Thoracic aorta (tissue), 2 donors: ENCODE data around the gene TTLL5. TPM values are rescaled to one million over a fixed set of nuclear protein-coding genes. Genes with fewer than 3 reads are reported as not detected.

Experiments used
- ATAC-seq: fragments of 150-250 bp; one replicate; pipeline ENCODE4 v1.8.0; 2017; ENCODE audit warnings: low read depth; ENCODE audit not compliant: insufficient number of reproducible peaks, low FRiP score
- DNase-seq: peaks from one replicate; pipeline ENCODE4 v3.0.0-alpha.2; 2020; ENCODE audit warnings: low spot score
- H3K27ac ChIP-seq, 2 donors: fragments of 200-600 bp; sonication (generic); 1 replicate in 1 of 2; 2 replicates in 1 of 2; pipeline ENCODE4 v1.5.1; 2016; ENCODE audit warnings: mild to moderate bottlenecking in 2 of 2, moderate library complexity in 2 of 2
- H3K27me3 ChIP-seq: fragments of 200-600 bp; sonication (generic); replicated peaks from 2 replicates; pipeline ENCODE4 v1.6.0; 2016; ENCODE audit warnings: mild to moderate bottlenecking; ENCODE audit not compliant: insufficient read depth
- H3K36me3 ChIP-seq: fragments of 200-600 bp; sonication (generic); one replicate; pipeline ENCODE4 v1.5.1; 2016
- H3K4me1 ChIP-seq, 2 donors: fragments of 200-600 bp; sonication (generic); 1 replicate in 1 of 2; 2 replicates in 1 of 2; pipeline versions ENCODE4 v1.5.1 to v1.6.0; 2016; ENCODE audit warnings: low read depth in 2 of 2, mild to moderate bottlenecking in 1 of 2; ENCODE audit not compliant: control insufficient read depth in 1 of 2
- H3K4me3 ChIP-seq: fragments of 200-600 bp; sonication (generic); 2 replicates; pipeline ENCODE4 v1.5.1; 2016; ENCODE audit warnings: mild to moderate bottlenecking
- H3K9me3 ChIP-seq: fragments of 200-600 bp; sonication (generic); 2 replicates; pipeline ENCODE4 v1.5.1; 2016
- CTCF ChIP-seq: fragments of 200-600 bp; sonication (generic); IDR thresholded peaks from one replicate; pipeline ENCODE4 v1.5.1; 2019; ENCODE audit warnings: antibody characterized with exemption
- total RNA-seq, 2 donors: library from RNA; depleted of rRNA; stranded (reverse); fragments of >200 nt; gene quantifications; one replicate each; pipeline versions ENCODE4 v1.1.0 to v1.2.3, GENCODE V29; 2016

Gene TTLL5
- total RNA-seq, 2 donors from 2014 or later = 34.7 to 47.9 TPM

GRCh38 chr14:75864352-75864751 lies 203.3 kb downstream of the TTLL5 start:
- H3K4me1 ChIP-seq = peaks cover 13 to 44% of the 10 kb centered on the region in 2 donors
- H3K9me3 ChIP-seq = no peaks in the 10 kb centered on the region
- TF ChIP-seq CTCF = no peak
- no peak overlapping the region for H3K4me3 ChIP-seq
- DNase-seq (no peak), ATAC-seq (no peak)
- no peak overlapping the region for H3K27ac ChIP-seq
- no peaks in the 10 kb centered on the region for H3K27me3 ChIP-seq
- H3K36me3 ChIP-seq = no peaks in the 10 kb centered on the region

GRCh38 chr14:75865531-75865930 lies 204.5 kb downstream of the TTLL5 start:
- Histone ChIP-seq H3K9me3 (no peaks in the 10 kb centered on the region), H3K36me3 (no peaks in the 10 kb centered on the region), H3K27ac (no peak overlapping the region), H3K4me3 (no peak overlapping the region), H3K4me1 (peaks cover 13 to 44% of the 10 kb centered on the region in 2 donors), H3K27me3 (no peaks in the 10 kb centered on the region)
- DNase-seq (no peak), ATAC-seq (no peak)
- no peak for TF ChIP-seq CTCF

- no peak for TF ChIP-seq CTCF
- Histone ChIP-seq H3K4me3 (no peak overlapping the region), H3K27ac (no peak overlapping the region), H3K4me1 (peaks cover 5 to 30% of the 10 kb centered on the region in 2 donors), H3K36me3 (no peaks in the 10 kb centered on the region), H3K27me3 (no peaks in the 10 kb centered on the region), H3K9me3 (no peaks in the 10 kb centered on the region)
- DNase-seq (no peak), ATAC-seq (no peak)
These were observed 205.9 kb downstream of the TTLL5 start for GRCh38 chr14:75866970-75867369.

- Histone ChIP-seq H3K36me3 (no peaks in the 10 kb centered on the region), H3K27ac (no peak overlapping the region), H3K9me3 (no peaks in the 10 kb centered on the region), H3K4me3 (no peak overlapping the region), H3K27me3 (no peaks in the 10 kb centered on the region), H3K4me1 (peaks cover 7 to 30% of the 10 kb centered on the region in 2 donors)
- DNase-seq (no peak), ATAC-seq (no peak)
- TF ChIP-seq CTCF = no peak
These were observed 210.3 kb downstream of the TTLL5 start for GRCh38 chr14:75871181-75871880.

GRCh38 chr14:75875958-75876357 lies 214.9 kb downstream of the TTLL5 start:
- DNase-seq = no peak
- no peak overlapping the region for H3K27ac ChIP-seq
- H3K4me3 ChIP-seq = no peak overlapping the region

More at GRCh38 chr14:75875958-75876357, 214.9 kb downstream of the TTLL5 start:
- Histone ChIP-seq H3K36me3 (no peaks in the 10 kb centered on the region), H3K27me3 (no peaks in the 10 kb centered on the region), H3K9me3 (no peaks in the 10 kb centered on the region), H3K4me1 (peaks cover 7 to 16% of the 10 kb centered on the region in 2 donors)
- TF ChIP-seq CTCF = no peak
- ATAC-seq = no peak
